ENCODE results near the gene TEKTIP1. TPM values are rescaled to one million over a fixed set of nuclear protein-coding genes. Genes with fewer than 3 reads are reported as not detected.

TEKTIP1 gene
- total RNA-seq, 2 experiments from 2014 or later: 8.3 to 9.4 TPM

DNA sequence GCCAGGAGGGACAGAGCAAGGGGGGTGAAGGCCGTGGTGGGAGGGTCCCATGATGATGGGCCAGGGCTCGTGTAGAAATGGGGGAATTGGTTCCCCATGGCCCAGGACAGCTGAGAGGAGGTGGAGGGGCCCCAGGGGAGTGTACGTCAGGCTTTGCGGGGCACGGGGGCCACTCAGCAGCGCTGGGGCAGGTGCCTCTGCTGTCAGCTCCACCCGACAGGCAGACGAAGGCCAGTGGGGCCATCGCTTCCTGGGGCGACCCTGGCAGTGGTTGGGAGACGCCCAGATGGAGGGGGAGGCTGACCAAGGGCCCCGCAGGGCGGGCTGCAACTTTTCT lies 1.9 kb upstream of the TEKTIP1 start:
- ChIA-PET CTCF (no interaction called here), POLR2A (no interaction called here)
- Mint-ChIP-seq H3K9me3 (ENCODE audit: insufficient read depth) (no peaks in the 10 kb centered on the region), H3K27me3 (ENCODE audit: low read depth) (no peaks in the 10 kb centered on the region), H3K4me1 (ENCODE audit: low read depth) (no peaks in the 10 kb centered on the region), H3K4me3 (no peak overlapping the region), H3K36me3 (ENCODE audit: low read depth) (peaks cover 43% of the 10 kb centered on the region), H3K27ac (no peak overlapping the region)
- DNase-seq (no peak), ATAC-seq (no peak)

DNA sequence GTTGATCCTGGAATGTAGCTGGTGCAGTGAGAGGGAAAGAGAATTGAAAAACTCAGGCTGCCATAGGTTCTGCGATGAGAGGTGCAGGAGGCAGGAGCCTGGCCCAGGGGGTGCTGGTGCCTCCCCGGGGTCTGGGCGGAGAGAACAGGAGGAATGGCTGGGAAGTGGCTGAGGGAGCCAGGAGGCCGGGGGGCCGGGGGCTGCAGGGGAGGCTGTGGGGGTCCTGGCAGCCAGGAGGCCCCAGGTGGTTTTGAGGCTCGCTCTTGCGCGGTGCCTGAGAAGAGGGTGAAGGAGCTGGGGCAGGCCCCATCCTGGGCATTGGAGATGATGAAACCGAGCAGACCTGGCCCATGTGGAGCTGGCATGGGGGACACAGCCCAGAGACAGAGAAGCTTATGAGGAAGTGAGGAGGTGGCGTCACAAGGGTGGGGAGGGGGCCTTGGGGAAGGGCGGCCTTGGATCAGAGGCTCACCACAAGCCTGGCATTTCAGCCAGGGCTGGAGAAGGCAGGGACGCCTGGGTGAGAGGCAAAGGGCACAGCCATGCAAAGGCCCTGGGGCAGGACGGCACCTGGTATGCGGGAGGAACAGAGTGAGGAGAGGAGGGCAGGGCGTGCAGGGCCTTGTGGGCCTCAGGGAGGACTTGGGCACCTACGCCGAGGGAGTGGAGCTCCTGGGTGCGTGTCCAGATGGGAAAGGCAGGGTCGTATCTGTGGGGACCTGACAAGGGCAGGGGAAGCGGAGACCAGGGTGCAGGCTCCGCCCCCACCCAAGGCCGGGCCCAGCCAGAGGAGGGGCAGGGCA lies 1.3 kb upstream of the TEKTIP1 start:
- peaks cover 41% of the 10 kb centered on the region for H3K36me3 Mint-ChIP-seq (ENCODE audit: low read depth)
- H3K27ac Mint-ChIP-seq: no peak overlapping the region
- ChIA-PET CTCF (no interaction called here), POLR2A (interaction anchor here (0.5 kb wide), 1 partner anchor 22 kb away, joined by 3 read pairs; no protein-coding TSS in a partner anchor)
- H3K4me3 Mint-ChIP-seq: no peak overlapping the region
- H3K4me1 Mint-ChIP-seq (ENCODE audit: low read depth): no peaks in the 10 kb centered on the region
- no peaks in the 10 kb centered on the region for H3K9me3 Mint-ChIP-seq (ENCODE audit: insufficient read depth)
- no peak for ATAC-seq
- no peaks in the 10 kb centered on the region for H3K27me3 Mint-ChIP-seq (ENCODE audit: low read depth)
- no peak for DNase-seq

DNA sequence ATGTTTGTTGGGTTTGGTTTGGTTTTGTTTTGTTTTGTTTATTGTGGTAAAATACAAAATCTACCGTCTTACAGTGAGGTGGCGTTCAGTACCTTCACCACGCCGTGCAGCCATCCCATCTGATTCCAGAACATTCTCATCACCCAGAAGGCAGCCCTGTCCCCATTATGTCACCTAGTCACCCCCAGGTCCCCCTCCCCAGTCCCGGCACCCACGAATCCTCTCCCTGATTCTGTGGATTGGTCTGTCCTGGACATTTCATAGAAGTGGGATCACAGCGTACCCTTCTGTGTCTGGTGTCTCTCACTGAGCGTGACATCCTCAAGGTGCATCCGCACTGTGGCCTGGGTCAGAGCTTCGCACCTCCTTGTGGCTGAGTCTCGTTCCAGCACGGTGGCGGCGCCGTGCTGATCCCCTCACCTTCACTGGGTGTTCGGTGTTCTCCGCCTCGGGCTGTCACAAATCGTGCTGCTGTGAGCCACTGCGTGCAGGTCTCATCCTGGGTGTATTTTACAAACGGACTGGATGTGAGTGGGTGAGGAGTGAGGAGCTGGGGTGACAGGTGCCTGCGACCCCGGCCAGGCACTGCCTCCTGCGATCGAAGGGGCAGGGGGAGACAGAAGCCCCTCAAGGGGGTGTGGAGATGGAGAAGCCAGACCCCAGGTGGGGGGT lies 580 bp upstream of the TEKTIP1 start:
- ChIA-PET POLR2A (no interaction called here), CTCF (interaction anchor here (1.2 kb wide), 1 partner anchor 9 kb away, joined by 3 read pairs; no protein-coding TSS in a partner anchor)
- H3K27ac Mint-ChIP-seq: peak overlapping the region; percentile 34

DNA sequence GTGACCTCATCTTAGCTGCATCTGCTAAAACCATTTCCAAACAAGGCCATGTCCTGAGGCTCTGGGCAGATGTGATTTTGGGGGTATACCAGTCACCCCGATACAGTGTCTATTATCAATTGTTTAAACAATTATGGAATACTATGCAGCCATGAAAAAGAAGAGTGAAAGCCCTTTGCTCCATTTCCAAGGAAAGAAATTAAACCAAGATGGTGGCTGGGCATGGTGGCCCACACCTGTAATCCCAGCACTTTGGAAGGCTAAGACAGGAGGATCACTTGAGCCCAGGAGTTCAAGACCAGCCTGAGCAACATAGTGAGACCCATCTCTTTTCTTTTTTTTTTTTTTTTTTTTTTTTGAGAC lies 763 bp downstream of the TEKTIP1 start:
- DNase-seq (no peak), ATAC-seq (no peak)
- no peak overlapping the region for H3K4me3 Mint-ChIP-seq
- peaks cover 32% of the 10 kb centered on the region for H3K36me3 Mint-ChIP-seq (ENCODE audit: low read depth)
- H3K27ac Mint-ChIP-seq: no peak overlapping the region
- H3K27me3 Mint-ChIP-seq (ENCODE audit: low read depth): no peaks in the 10 kb centered on the region
- no peaks in the 10 kb centered on the region for H3K4me1 Mint-ChIP-seq (ENCODE audit: low read depth)
- no peaks in the 10 kb centered on the region for H3K9me3 Mint-ChIP-seq (ENCODE audit: insufficient read depth)
- CTCF ChIA-PET: no interaction called here
- POLR2A ChIA-PET: no interaction called here

More for the DNA sequence above, 580 bp upstream of the TEKTIP1 start:
- DNase-seq (no peak), ATAC-seq (no peak)
- Mint-ChIP-seq H3K4me1 (ENCODE audit: low read depth) (no peaks in the 10 kb centered on the region), H3K27me3 (ENCODE audit: low read depth) (no peaks in the 10 kb centered on the region), H3K4me3 (no peak overlapping the region), H3K9me3 (ENCODE audit: insufficient read depth) (no peaks in the 10 kb centered on the region), H3K36me3 (ENCODE audit: low read depth) (peaks cover 40% of the 10 kb centered on the region)

DNA sequence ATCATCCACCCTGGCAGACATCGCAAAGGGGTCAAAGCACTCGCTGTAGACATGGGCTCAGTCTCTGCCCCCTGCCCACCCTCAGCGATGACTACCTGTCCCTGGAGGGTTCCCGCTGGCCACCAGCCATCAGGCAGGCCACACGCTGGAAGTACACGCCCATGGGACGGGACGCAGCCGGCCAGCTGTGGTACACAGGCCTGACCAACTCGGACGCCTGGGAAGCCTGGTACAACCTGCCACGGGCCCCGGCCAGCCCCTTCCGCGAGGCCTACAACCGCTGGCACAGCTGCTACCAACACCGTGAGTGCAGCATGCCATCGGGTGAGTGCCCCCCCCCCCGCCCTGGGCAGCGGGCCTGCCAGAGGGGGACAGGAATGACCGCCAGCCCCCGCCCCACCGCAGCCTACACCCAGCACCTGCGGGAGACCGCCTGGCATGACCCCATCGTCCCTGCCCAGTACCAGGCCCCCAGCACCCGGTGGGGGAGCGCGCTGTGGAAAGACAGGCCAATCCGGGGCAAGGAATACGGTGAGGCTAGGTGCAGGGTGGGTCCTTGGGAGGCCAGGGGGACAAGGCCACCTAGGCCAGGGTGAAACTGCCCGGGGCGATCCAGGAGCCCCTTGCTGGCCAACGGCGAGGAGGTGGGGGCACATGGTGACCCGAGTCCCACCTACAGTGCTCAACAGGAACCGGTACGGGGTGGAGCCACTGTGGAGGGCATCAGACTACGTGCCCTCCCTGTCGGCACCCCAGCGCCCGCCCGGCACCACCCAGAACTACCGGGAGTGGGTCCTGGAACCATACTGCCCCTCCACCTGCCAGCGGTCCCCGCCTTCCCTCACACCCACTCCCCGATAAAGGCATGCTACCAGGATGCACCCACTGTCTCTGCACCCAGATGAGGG lies 4.4 kb downstream of the TEKTIP1 start:
- CTCF ChIA-PET: interaction anchor here (3.1 kb wide), 1 partner anchor 11 kb away, joined by 22 read pairs; no protein-coding TSS in a partner anchor
- no peaks in the 10 kb centered on the region for H3K27me3 Mint-ChIP-seq (ENCODE audit: low read depth)
- H3K27ac Mint-ChIP-seq: no peak overlapping the region
- H3K4me3 Mint-ChIP-seq: no peak overlapping the region
- POLR2A ChIA-PET: no interaction called here
- no peak for DNase-seq
- H3K36me3 Mint-ChIP-seq (ENCODE audit: low read depth): peaks cover 24% of the 10 kb centered on the region
- H3K4me1 Mint-ChIP-seq (ENCODE audit: low read depth): peaks cover 5% of the 10 kb centered on the region
- H3K9me3 Mint-ChIP-seq (ENCODE audit: insufficient read depth): no peaks in the 10 kb centered on the region
- ATAC-seq: no peak

DNA sequence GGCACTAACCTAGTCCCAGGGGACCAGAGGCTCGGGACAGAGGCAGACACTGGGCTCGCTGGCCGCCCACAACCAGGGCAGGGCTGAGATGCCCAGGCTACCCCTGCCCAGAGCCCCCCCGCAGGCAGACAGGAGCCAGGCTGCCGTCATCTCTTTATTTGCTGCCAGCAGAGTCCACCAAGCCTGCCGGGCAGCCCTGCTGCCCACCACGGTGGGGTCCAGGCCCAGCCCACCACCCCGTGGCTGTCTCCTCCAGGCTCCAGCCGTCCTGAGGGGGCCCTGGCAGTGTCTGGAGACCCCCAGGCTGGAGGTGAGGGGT lies 5.0 kb downstream of the TEKTIP1 start:
- POLR2A ChIA-PET: no interaction called here
- no peak for ATAC-seq
- H3K27ac Mint-ChIP-seq: no peak overlapping the region
- H3K4me3 Mint-ChIP-seq: no peak overlapping the region
- peaks cover 5% of the 10 kb centered on the region for H3K4me1 Mint-ChIP-seq (ENCODE audit: low read depth)
- no peaks in the 10 kb centered on the region for H3K9me3 Mint-ChIP-seq (ENCODE audit: insufficient read depth)
- H3K27me3 Mint-ChIP-seq (ENCODE audit: low read depth): no peaks in the 10 kb centered on the region
- no peak for DNase-seq
- CTCF ChIA-PET: interaction anchor here (3.1 kb wide), 1 partner anchor 10 kb away, joined by 22 read pairs; no protein-coding TSS in a partner anchor
- peaks cover 22% of the 10 kb centered on the region for H3K36me3 Mint-ChIP-seq (ENCODE audit: low read depth)

DNA sequence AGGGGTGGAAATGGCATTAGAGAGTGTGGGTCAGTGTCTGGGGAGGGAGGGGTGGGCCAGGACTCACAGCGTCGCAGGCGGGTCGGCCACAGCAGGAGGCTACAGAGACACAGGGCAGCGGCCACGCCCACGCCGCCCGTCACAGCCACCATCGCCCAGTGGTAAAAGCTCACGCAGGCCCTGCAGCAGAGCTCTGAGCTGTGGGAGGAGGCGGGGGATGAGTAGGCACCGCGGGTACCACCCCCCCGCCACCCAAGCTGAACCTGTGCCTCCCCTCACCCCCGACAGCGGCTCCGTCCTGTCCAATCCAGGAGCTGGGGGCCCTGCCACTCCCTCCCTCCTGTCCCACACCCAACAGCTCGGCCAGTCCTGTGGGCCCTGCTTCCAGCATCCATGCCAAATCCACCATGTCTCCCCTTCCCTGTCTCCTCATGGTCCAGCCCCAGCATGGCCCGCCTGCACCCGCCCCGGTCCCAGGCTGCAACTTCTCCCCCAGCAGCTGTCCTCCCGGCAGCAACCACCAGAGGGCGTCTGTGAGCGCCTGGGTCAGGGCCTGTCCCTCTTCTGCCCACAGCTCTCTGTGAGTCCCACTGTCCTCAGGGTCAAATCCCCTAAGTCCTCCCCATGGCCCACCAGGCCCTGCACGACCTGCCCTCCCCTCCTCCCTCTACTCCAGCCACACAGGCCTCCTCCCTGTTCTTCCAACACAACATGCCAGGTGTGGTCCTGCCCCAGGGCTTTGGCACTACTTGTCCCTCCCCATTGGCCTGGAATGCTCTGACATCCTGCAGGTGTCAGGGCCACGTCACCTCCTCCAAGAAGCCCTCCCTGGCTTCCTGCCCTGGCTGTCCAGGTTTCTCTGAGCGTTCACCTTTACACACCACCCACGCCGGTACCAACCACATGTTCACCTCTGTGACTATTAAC lies 6.0 kb downstream of the TEKTIP1 start:
- ChIA-PET POLR2A (interaction anchor here (1.0 to 2.2 kb wide), 2 partner anchors 10 to 12 kb away, joined by 6 read pairs; partner anchors contain the start of gene MFSD12), CTCF (interaction anchor here (0.6 to 4.7 kb wide), 13 partner anchors 9 to 595 kb away, joined by 3 to 32 read pairs (median 3); partner anchors contain the start of genes DAPK3, DOHH and MFSD12)
- H3K27ac Mint-ChIP-seq: peak overlapping the region; percentile 61
- no peaks in the 10 kb centered on the region for H3K27me3 Mint-ChIP-seq (ENCODE audit: low read depth)
- ATAC-seq: peak; percentile 69
- DNase-seq: peak; percentile 82
- H3K4me1 Mint-ChIP-seq (ENCODE audit: low read depth): peaks cover 5% of the 10 kb centered on the region
- H3K9me3 Mint-ChIP-seq (ENCODE audit: insufficient read depth): no peaks in the 10 kb centered on the region
- H3K4me3 Mint-ChIP-seq: no peak overlapping the region
- H3K36me3 Mint-ChIP-seq (ENCODE audit: low read depth): peaks cover 15% of the 10 kb centered on the region

DNA sequence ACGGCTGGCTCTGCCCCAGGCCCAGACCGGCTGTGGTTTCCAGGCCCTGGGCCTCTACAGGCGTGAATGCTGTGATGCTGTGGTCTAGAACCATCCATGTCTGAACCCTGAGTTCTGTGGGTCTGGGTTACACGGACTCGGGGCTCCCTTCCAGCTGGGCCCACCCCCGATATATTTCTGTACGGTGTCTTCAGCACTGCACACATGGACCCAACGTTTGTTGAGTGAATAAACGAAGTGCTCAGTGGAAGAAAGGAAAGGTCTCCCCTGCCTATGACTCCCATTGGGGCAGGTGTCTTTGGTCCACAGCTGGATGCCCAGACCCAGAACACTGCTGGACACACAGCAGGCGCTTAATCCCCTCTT lies 6.7 kb downstream of the TEKTIP1 start:
- no peak for ATAC-seq

DNA sequence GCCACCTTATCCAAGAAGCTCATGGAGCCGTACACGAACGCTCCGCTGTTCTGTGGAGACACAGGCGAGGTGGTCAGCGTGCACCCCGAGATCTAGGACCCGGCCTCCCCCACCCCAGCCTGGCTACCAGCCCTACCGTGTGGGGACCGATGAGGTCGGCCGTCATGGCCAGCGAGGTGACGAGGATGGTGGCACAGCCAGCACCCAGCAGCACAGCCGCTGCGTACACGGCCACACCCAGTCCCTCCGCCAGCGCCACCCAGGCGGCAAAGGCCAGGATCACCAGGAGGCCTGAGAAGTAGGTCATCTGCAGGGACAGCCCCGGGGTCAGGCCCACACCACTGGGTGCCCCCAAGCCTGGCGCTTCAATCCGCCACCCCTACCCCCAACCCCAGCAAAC lies 7.1 kb downstream of the TEKTIP1 start:
- DNase-seq (no peak), ATAC-seq (no peak)
- Mint-ChIP-seq H3K9me3 (ENCODE audit: insufficient read depth) (no peaks in the 10 kb centered on the region), H3K36me3 (ENCODE audit: low read depth) (peaks cover 18% of the 10 kb centered on the region), H3K27ac (peak overlapping the region; percentile 20), H3K4me3 (no peak overlapping the region), H3K4me1 (ENCODE audit: low read depth) (peaks cover 7% of the 10 kb centered on the region), H3K27me3 (ENCODE audit: low read depth) (no peaks in the 10 kb centered on the region)
- ChIA-PET POLR2A (interaction anchor here (2.2 kb wide), 1 partner anchor 11 kb away, joined by 6 read pairs; the partner anchor contains the start of gene MFSD12), CTCF (interaction anchor here (1.7 to 4.7 kb wide), 4 partner anchors 8 to 44 kb away, joined by 3 to 32 read pairs (median 14); partner anchors contain the start of gene MFSD12)

More for the DNA sequence above, 6.7 kb downstream of the TEKTIP1 start:
- peak overlapping the region; percentile 20 for H3K27ac Mint-ChIP-seq
- POLR2A ChIA-PET: interaction anchor here (2.2 kb wide), 1 partner anchor 11 kb away, joined by 6 read pairs; the partner anchor contains the start of gene MFSD12
- H3K9me3 Mint-ChIP-seq (ENCODE audit: insufficient read depth): no peaks in the 10 kb centered on the region
- DNase-seq: no peak
- CTCF ChIA-PET: interaction anchor here (1.1 to 4.7 kb wide), 8 partner anchors 9 to 595 kb away, joined by 3 to 32 read pairs (median 6); partner anchors contain the start of gene MFSD12
- no peaks in the 10 kb centered on the region for H3K27me3 Mint-ChIP-seq (ENCODE audit: low read depth)
- H3K36me3 Mint-ChIP-seq (ENCODE audit: low read depth): peaks cover 15% of the 10 kb centered on the region
- peaks cover 5% of the 10 kb centered on the region for H3K4me1 Mint-ChIP-seq (ENCODE audit: low read depth)
- no peak overlapping the region for H3K4me3 Mint-ChIP-seq

DNA sequence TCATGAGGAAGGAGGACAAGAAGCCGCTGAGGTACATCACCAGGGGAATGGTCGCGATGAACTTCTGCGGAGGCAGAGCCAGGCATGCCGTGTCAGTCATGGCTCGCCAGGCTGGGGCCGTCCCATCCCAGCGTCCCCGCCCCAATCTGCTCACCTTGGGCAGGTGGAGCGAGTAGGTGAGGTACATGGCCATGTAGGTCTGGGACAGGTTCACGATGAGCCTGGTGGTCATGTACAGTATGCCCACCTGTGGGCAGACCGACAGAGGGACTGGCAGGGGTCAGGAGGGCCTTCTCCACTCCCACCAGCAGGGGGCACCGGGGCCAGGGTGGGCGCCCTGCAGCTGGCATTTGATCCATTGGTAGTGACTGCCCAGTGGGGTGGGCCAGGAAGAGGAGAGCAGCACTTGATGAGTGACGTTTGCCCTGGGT lies 8.3 kb downstream of the TEKTIP1 start:
- Mint-ChIP-seq H3K27ac (no peak overlapping the region), H3K4me3 (no peak overlapping the region), H3K36me3 (ENCODE audit: low read depth) (peaks cover 18% of the 10 kb centered on the region), H3K4me1 (ENCODE audit: low read depth) (peaks cover 13% of the 10 kb centered on the region), H3K27me3 (ENCODE audit: low read depth) (no peaks in the 10 kb centered on the region), H3K9me3 (ENCODE audit: insufficient read depth) (no peaks in the 10 kb centered on the region)
- CTCF ChIA-PET: interaction anchor here (1.5 to 4.7 kb wide), 2 partner anchors 8 to 10 kb away, joined by 3 to 32 read pairs; partner anchors contain the start of genes MFSD12 and TEKTIP1
- POLR2A ChIA-PET: no interaction called here
- DNase-seq (peak; percentile 52), ATAC-seq (peak; percentile 34)
